HG02943 (cell line): ENCODE results near the gene IRX1.

ENCODE experiments used
- ATAC-seq: cut with Tn5 transposase; IDR thresholded peaks from one replicate; pipeline ENCODE4 v1.9.1; 2021; ENCODE audit warnings: mild to moderate bottlenecking, low read depth, moderate library complexity; ENCODE audit not compliant: unreplicated experiment

Gene IRX1

GRCh38 chr5:3595006-3595961 lies at the start of gene IRX1:
IRX1 (plus strand) TSS chr5:3595832; CDS start chr5:3596106, 274 bp downstream.
- ATAC-seq: no peak

DNA sequence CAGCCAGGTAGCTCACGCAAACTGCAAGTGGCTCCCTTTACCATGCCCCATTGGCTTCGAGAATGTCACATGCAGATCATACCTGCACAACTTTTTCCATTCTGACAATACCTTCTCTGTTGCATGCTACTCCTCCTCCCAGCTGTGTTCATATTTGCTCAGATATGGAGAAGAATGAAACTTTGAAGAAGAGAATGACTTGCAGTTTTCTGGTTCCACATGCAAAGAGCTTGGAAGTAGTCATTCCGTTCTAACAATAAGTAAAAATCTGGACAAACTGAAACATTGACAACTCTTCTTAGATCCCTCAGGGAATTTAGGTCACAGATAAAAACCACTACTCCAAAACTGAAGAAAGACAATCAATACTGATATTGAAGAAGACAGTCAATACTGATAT lies 49.6 kb upstream of the IRX1 start:
- ATAC-seq: no peak

- ATAC-seq: no peak
These were observed 31.5 kb upstream of the IRX1 start for GRCh38 chr5:3564116-3564515.

- no peak for ATAC-seq
These were observed 30.7 kb upstream of the IRX1 start for GRCh38 chr5:3564827-3565518.

DNA sequence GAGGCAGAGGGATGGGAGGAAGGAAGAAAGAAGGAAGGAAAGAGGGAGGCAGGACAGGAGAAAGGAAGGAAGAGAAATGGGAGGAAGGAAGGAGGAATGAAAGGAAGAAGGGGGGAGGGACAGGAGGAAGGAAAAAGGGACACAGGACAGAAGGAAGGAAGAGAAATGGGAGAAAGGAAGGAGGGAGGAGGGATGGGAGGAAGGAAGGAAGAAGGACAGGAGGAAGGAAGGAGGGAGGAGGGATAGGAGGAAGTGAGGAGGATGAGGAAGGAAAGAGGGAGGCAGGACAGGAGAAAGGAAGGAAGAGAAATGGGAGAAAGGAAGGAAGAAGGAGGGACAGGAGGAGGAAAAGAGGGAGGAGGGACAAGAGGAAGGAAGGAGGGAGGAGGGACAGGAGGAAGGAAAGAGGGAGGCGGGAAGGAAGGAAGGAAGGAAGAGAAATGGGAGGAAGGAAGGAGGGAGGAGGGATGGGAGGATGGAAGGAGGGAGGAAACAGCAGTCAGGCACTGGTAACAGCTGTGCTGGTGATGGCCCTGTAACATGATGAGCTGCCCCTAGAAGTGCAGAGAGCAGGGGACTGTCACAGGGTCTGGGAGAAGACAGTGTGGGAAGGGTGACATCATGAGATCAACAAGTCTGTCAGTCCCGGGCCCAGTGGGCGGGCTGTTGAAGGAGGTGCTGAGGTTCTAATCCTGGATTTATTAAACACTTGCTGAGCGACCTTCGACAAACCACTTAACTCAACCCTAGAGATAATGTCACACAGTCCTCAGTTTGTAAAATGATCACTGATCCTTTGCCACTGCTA lies 10.7 kb upstream of the IRX1 start:
- ATAC-seq: no peak

DNA sequence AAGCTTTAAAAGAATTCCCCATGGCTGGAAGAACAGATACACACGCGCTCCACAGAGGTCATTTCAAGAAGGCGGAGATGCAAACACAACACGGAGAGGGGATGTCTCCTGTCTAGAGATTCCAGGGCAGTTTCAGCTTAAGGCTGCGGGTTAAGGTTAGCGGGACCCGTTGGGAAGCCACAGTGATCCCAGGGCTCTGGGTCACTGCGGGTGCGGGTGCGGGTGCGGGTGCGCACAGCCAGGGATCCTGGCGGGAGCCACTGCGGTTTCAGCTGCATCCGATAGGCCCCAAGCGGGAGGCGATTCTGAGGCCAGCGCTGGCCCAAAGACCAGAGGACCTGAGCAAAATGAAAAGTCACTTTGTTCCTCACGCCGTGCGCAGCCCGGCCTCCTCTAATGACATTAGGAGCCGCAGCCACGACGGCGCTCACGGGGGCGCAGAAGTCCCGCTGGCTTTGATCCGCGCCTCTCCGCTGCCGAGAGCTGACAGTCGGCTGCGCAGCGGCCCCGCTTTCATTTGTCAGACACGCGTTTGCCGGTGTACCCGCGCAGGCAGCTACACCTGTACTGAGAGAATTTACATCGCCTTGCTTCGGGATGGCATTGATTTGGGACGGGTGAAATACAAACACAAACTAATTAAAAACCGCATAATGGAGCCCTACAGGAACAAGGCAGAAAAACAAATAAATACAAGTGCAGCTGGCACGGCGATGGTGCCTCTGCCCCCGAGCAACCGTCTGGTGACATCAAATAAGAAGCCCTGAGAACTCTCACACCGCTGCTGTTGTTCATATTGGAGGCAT lies 5.3 kb upstream of the IRX1 start:
- no peak for ATAC-seq

GRCh38 chr5:3590967-3591900 lies 4.4 kb upstream of the IRX1 start:
- no peak for ATAC-seq

GRCh38 chr5:3592298-3592697 lies 3.3 kb upstream of the IRX1 start:
- ATAC-seq: no peak

- no peak for ATAC-seq
These were observed 1.7 kb upstream of the IRX1 start for GRCh38 chr5:3593771-3594509.

GRCh38 chr5:3594510-3595005 lies 1.1 kb upstream of the IRX1 start:
- ATAC-seq: no peak

- no peak for ATAC-seq
These were observed 711 bp downstream of the IRX1 start for GRCh38 chr5:3596261-3596825.

- no peak for ATAC-seq
These were observed 1.2 kb downstream of the IRX1 start for GRCh38 chr5:3596857-3597166.

DNA sequence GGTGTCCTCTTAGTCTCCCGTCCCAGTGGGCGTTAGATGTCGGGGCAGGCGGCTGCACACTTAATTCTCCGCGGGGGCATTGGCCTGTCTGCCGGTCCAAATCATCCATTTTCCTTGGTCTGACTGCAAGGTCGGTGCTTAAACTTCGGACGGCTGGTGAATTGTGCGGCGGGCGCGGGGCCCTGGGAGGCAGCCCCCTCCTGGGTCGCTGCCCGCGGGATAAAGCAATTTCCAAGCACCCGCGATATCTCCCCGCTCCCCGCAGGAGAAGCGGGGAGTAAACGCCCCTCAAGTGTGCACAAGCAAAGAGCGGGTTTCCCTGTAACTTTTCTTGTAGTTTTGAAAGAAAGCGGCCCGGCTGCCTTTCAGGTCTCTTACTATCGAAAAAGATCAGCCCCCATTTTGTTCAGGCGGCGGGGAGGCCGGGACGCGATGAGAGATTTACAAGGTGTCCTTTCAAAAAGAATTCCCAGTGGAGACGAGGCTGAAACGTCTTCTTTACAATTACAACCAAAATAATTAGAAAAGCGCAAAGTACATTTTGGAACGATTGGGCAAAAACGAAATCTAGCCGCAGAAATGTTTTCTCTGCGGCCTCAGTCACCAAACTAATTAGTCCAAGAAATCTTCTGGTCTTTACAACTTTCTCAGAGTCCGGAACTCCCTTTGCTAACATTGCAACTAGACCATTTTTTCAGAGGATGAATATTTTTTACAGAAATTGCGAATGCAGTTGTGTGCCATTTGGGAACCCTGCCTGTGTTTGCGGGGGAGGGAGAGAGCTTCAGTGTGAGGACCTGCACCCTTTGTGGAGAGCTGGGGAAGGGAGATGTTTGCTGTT lies 1.8 kb downstream of the IRX1 start:
- no peak for ATAC-seq

- ATAC-seq: no peak
These were observed 2.6 kb downstream of the IRX1 start for GRCh38 chr5:3598207-3598606.

DNA sequence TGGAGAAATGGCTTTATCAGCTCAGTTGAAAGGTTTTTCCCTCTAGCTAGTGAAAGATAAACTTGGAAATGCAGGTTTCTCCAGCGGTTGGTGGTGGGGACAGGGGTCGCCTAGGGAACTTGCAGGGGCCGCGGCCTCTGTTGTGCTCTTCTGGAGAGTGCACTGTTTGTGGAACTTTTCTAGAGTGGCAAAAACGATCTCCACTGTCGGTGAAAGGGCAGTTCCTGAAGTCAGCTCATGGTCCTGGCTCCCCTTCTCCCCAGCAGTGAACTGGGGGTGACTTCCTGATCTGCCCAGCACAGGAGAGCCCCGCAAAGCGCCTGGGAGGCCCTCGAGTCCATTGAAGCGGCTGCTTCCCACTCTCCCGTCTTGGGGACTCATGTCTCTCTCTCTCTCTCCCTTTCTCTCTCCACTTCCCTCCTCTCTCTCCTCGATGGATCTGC lies 3.2 kb downstream of the IRX1 start:
- no peak for ATAC-seq

DNA sequence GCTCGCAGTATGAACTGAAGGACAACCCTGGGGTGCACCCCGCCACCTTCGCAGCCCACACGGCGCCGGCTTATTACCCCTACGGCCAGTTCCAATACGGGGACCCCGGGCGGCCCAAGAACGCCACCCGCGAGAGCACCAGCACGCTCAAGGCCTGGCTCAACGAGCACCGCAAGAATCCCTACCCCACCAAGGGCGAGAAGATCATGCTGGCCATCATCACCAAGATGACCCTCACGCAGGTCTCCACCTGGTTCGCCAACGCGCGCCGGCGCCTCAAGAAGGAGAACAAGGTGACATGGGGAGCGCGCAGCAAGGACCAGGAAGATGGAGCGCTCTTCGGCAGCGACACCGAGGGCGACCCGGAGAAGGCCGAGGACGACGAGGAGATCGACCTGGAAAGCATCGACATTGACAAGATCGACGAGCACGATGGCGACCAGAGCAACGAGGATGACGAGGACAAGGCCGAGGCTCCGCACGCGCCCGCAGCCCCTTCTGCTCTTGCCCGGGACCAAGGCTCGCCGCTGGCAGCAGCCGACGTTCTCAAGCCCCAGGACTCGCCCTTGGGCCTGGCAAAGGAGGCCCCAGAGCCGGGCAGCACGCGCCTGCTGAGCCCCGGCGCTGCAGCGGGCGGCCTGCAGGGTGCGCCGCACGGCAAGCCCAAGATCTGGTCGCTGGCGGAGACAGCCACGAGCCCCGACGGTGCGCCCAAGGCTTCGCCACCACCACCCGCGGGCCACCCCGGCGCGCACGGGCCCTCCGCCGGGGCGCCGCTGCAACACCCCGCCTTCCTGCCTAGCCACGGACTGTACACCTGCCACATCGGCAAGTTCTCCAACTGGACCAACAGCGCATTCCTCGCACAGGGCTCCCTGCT lies 3.8 kb downstream of the IRX1 start:
- no peak for ATAC-seq
